Activated naive CD8-positive, alpha-beta T cell treated with anti-CD3 and anti-CD28 coated beads for 36 hours (primary cell): ENCODE data around the gene ZDHHC18. TPM values are rescaled to one million over a fixed set of nuclear protein-coding genes. Genes with fewer than 3 reads are reported as not detected.
"Not testable (repeated sequence)": the region's sequence is repeated elsewhere in the genome, so short reads cannot be mapped to it uniquely, and the experiment has no call there.

Experiments used
- DNase-seq: peaks from one replicate; pipeline ENCODE4 v3.0.0; 2021
- H3K27ac Mint-ChIP-seq: one replicate; pipeline ENCODE4 v1.8.0; 2022; ENCODE audit warnings: mild to moderate bottlenecking, moderate library complexity, mixed read lengths
- H3K27me3 Mint-ChIP-seq: one replicate; pipeline ENCODE4 v1.8.0; 2022; ENCODE audit warnings: mild to moderate bottlenecking, mixed read lengths
- H3K36me3 Mint-ChIP-seq: one replicate; pipeline ENCODE4 v1.8.0; 2021; ENCODE audit warnings: mild to moderate bottlenecking, mixed read lengths
- H3K4me1 Mint-ChIP-seq: one replicate; pipeline ENCODE4 v1.8.0; 2021; ENCODE audit warnings: mixed read lengths
- H3K4me3 Mint-ChIP-seq: one replicate; pipeline ENCODE4 v1.8.0; 2022; ENCODE audit warnings: mild to moderate bottlenecking, moderate library complexity, mixed read lengths
- H3K9me3 Mint-ChIP-seq: one replicate; pipeline ENCODE4 v1.8.0; 2022; ENCODE audit warnings: mixed read lengths
- total RNA-seq, 2 experiments: library from RNA; stranded (reverse); gene quantifications; one replicate each; pipeline ENCODE4 v1.2.3, GENCODE V29; 2021

The ZDHHC18 gene
- total RNA-seq, 2 experiments from 2014 or later = 48.5 to 48.8 TPM

GRCh38 chr1:26838474-26839338 lies 12.2 kb downstream of the ZDHHC18 start:
- no peaks in the 10 kb centered on the region for H3K27me3 Mint-ChIP-seq
- H3K4me1 Mint-ChIP-seq = peaks cover 29% of the 10 kb centered on the region
- H3K9me3 Mint-ChIP-seq = no peaks in the 10 kb centered on the region
- peak; percentile 35 for DNase-seq
- no peak overlapping the region for H3K4me3 Mint-ChIP-seq
- H3K27ac Mint-ChIP-seq = peak overlapping the region; percentile 83
- H3K36me3 Mint-ChIP-seq = peaks cover 34% of the 10 kb centered on the region

GRCh38 chr1:26839339-26839722 lies 12.8 kb downstream of the ZDHHC18 start:
- Mint-ChIP-seq H3K4me3 (no peak overlapping the region), H3K36me3 (peaks cover 33% of the 10 kb centered on the region), H3K27me3 (no peaks in the 10 kb centered on the region), H3K9me3 (no peaks in the 10 kb centered on the region), H3K27ac (peak overlapping the region; percentile 83), H3K4me1 (peaks cover 26% of the 10 kb centered on the region)
- DNase-seq = no peak

GRCh38 chr1:26839779-26840178 lies 13.3 kb downstream of the ZDHHC18 start:
- Mint-ChIP-seq H3K4me3 (no peak overlapping the region), H3K9me3 (no peaks in the 10 kb centered on the region), H3K27me3 (no peaks in the 10 kb centered on the region), H3K4me1 (peaks cover 25% of the 10 kb centered on the region), H3K27ac (no peak overlapping the region), H3K36me3 (peaks cover 32% of the 10 kb centered on the region)
- DNase-seq = no peak

DNA sequence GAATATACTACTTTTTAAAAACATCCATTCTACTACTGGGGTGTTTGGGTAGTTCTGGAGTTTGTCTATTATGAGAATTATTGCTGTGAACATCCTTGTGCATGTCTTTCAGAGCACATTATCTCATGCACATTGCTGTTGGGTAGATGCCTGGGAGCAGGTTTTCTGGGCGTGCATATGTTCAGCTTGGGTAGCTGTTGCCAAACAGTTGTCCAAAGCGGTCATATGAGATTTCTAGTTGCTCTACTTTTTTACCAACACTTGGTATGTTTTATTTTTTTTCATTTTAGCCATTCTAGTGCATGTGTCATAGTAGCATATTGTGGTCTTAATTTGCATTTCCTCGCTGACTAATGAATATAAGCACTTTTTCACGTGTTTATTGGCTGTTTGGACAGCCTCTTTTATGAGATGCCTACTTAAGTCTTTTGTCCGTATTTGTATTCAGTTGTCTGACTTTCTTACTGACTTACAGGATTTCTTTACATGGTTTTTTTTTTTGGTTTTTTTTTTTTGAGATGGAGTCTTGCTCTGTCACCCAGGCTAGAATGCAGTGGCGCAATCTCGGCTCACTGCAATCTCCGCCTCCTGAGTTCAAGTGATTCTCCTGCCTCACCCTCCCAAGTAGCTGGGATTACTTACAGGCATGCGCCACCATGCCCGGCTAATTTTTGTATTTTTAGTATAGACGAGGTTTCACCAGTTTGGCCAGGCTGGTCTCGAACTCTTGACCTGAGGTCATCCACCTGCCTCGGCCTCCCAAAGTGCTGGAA lies 18.1 kb downstream of the ZDHHC18 start:
- Mint-ChIP-seq H3K27me3 (no peaks in the 10 kb centered on the region), H3K4me3 (no peak overlapping the region), H3K27ac (no peak overlapping the region), H3K36me3 (peaks cover 21% of the 10 kb centered on the region), H3K9me3 (no peaks in the 10 kb centered on the region), H3K4me1 (peaks cover 16% of the 10 kb centered on the region)
- DNase-seq = no peak

DNA sequence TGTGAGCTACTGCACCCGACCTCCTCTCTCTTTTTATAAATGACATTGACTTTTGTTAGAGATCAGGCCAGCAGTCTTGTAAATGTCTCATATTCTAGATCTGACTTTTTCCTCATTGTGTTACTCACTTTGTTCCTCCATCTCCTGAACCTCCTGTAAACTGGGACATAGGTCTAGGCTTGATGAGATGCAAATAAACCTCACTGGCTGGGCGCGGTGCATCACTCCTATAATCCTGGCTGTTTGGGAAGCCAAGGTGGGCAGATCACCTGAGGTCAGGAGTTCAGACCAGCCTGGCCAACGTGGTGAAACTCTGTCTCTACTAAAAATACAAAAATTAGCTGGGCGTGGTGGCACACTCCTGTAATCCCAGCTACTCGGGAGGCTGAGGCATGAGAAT lies 21.3 kb downstream of the ZDHHC18 start:
- H3K27me3 Mint-ChIP-seq, DNase-seq, H3K9me3 Mint-ChIP-seq, H3K4me3 Mint-ChIP-seq: not testable (repeated sequence)
- peaks cover 21% of the 10 kb centered on the region for H3K36me3 Mint-ChIP-seq
- peaks cover 20% of the 10 kb centered on the region for H3K4me1 Mint-ChIP-seq
- H3K27ac Mint-ChIP-seq = peak overlapping the region; percentile 29

- H3K27me3 Mint-ChIP-seq = no peaks in the 10 kb centered on the region
- H3K36me3 Mint-ChIP-seq = peaks cover 25% of the 10 kb centered on the region
- H3K4me1 Mint-ChIP-seq = peaks cover 18% of the 10 kb centered on the region
- H3K27ac Mint-ChIP-seq = no peak overlapping the region
- H3K9me3 Mint-ChIP-seq = no peaks in the 10 kb centered on the region
- DNase-seq = no peak
- H3K4me3 Mint-ChIP-seq = no peak overlapping the region
Observed at GRCh38 chr1:26848499-26848898, 22.0 kb downstream of the ZDHHC18 start.

- Mint-ChIP-seq H3K27ac (no peak overlapping the region), H3K36me3 (peaks cover 28% of the 10 kb centered on the region), H3K4me3 (no peak overlapping the region), H3K27me3 (no peaks in the 10 kb centered on the region), H3K4me1 (peaks cover 15% of the 10 kb centered on the region), H3K9me3 (no peaks in the 10 kb centered on the region)
- no peak for DNase-seq
Observed at GRCh38 chr1:26848941-26849774, 22.7 kb downstream of the ZDHHC18 start.

GRCh38 chr1:26851106-26851684 lies 24.7 kb downstream of the ZDHHC18 start:
- H3K27ac Mint-ChIP-seq = no peak overlapping the region
- H3K27me3 Mint-ChIP-seq = no peaks in the 10 kb centered on the region

GRCh38 chr1:26852701-26853100 lies 26.2 kb downstream of the ZDHHC18 start:
- no peak for DNase-seq
- no peaks in the 10 kb centered on the region for H3K27me3 Mint-ChIP-seq
- peaks cover 15% of the 10 kb centered on the region for H3K36me3 Mint-ChIP-seq
- no peak overlapping the region for H3K27ac Mint-ChIP-seq
- no peaks in the 10 kb centered on the region for H3K9me3 Mint-ChIP-seq
- peaks cover 5% of the 10 kb centered on the region for H3K4me1 Mint-ChIP-seq
- H3K4me3 Mint-ChIP-seq = no peak overlapping the region

More at GRCh38 chr1:26851106-26851684, 24.7 kb downstream of the ZDHHC18 start:
- Mint-ChIP-seq H3K36me3 (peaks cover 23% of the 10 kb centered on the region), H3K9me3 (no peaks in the 10 kb centered on the region), H3K4me3 (no peak overlapping the region), H3K4me1 (peaks cover 8% of the 10 kb centered on the region)
- no peak for DNase-seq

DNA sequence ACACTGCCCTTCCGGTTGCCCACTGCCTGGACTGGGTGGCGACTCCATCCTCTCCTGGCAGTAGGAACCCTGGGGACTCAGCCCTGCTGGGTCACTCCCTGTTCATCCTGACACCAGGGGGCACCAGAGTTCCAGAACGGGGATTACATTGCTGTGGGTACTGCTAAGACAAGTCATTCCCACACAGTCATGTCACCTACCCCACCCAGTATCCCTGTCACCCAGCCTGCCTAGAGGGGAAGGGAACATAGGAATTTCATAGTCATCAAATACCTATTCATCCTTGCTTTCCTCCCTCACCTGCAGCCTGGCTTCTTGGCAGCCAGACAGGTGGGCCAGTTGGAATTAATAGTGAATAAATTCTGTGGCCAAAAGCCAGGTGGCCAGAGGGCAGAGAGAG lies 26.7 kb downstream of the ZDHHC18 start:
- no peak overlapping the region for H3K27ac Mint-ChIP-seq
- peaks cover 12% of the 10 kb centered on the region for H3K36me3 Mint-ChIP-seq

GRCh38 chr1:26853600-26853999 lies 27.1 kb downstream of the ZDHHC18 start:
- Mint-ChIP-seq H3K4me3 (no peak overlapping the region), H3K27ac (no peak overlapping the region), H3K27me3 (no peaks in the 10 kb centered on the region), H3K4me1 (peaks cover 5% of the 10 kb centered on the region), H3K9me3 (no peaks in the 10 kb centered on the region), H3K36me3 (peaks cover 12% of the 10 kb centered on the region)
- no peak for DNase-seq

More for the DNA sequence above, 26.7 kb downstream of the ZDHHC18 start:
- Mint-ChIP-seq H3K4me3 (no peak overlapping the region), H3K9me3 (no peaks in the 10 kb centered on the region), H3K4me1 (peaks cover 5% of the 10 kb centered on the region), H3K27me3 (no peaks in the 10 kb centered on the region)
- peak; percentile 70 for DNase-seq

DNA sequence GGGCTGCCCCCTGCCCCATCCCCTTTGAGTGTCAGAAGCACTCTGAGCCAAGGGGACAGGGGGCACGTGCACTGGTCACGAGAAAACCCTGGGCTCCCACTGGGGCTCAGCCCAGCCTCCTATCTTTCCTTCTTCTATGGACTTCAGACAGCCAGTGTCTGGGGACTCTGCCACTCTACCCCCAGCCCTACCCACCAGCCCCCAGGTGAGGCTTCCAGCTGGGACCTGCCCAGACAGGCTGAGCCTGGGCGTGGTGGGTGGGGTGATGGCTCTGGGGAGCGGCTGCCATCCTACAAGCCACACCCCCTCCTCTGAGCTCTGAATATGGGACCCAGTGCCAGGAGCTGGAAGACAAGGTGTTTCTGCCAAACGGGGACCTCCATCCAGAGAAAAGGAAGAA lies 28.4 kb downstream of the ZDHHC18 start:
- Mint-ChIP-seq H3K4me1 (peaks cover 5% of the 10 kb centered on the region), H3K27ac (no peak overlapping the region), H3K9me3 (no peaks in the 10 kb centered on the region), H3K4me3 (no peak overlapping the region), H3K36me3 (peaks cover 12% of the 10 kb centered on the region), H3K27me3 (no peaks in the 10 kb centered on the region)
- no peak for DNase-seq

- Mint-ChIP-seq H3K9me3 (no peaks in the 10 kb centered on the region), H3K27me3 (no peaks in the 10 kb centered on the region), H3K36me3 (peaks cover 12% of the 10 kb centered on the region), H3K27ac (no peak overlapping the region), H3K4me3 (no peak overlapping the region), H3K4me1 (peaks cover 5% of the 10 kb centered on the region)
- no peak for DNase-seq
Observed at GRCh38 chr1:26855636-26856035, 29.1 kb downstream of the ZDHHC18 start.

DNA sequence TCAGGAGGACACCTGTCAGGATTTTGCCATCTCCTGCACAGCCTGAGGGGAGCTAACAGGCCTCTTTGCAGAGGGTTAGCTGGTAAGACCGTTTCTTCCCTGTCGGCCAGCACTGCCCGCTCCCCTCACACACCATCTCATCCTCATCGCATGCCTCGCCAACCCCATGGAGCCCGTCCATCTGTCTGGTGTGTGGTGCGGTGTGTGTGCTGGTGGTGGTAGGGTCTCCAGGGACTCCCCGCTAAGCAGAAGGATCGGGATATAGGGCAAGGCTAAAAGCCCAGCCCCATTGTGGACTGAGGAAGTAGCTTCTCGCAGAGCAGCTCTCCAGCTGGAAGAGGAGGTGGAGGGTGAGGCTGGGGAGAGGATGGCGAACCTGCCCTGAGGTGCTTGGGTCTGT lies 29.7 kb downstream of the ZDHHC18 start:
- DNase-seq = no peak
- Mint-ChIP-seq H3K27me3 (no peaks in the 10 kb centered on the region), H3K36me3 (peaks cover 12% of the 10 kb centered on the region), H3K4me3 (no peak overlapping the region), H3K4me1 (peaks cover 5% of the 10 kb centered on the region), H3K9me3 (no peaks in the 10 kb centered on the region), H3K27ac (no peak overlapping the region)
